SK-N-SH treated with all-trans-retinoic acid at 6 μM for 48 hours (cell line): ENCODE data around the gene ARHGDIG.

ENCODE experiments used
- ATAC-seq: fragments of 200-7000 bp; cut with Tn5 transposase; 3 replicates; pipeline ENCODE4 v1.9.1; 2020; ENCODE audit warnings: mild to moderate bottlenecking, moderate library complexity
- ARNTL ChIP-seq: fragments of 450-650 bp; formaldehyde crosslinking; IDR thresholded peaks from 2 replicates; pipeline ENCODE4 v1.5.0; 2020; ENCODE audit warnings: low read depth, mild to moderate bottlenecking, moderate library complexity, borderline replicate concordance
- BACH2 ChIP-seq: fragments of 250-450 bp; sonication (Bioruptor Pico); IDR thresholded peaks from 2 replicates; pipeline ENCODE4 v1.9.0; 2021; ENCODE audit warnings: mild to moderate bottlenecking, borderline replicate concordance
- CREB5 ChIP-seq: fragments of 250-450 bp; sonication (Bioruptor Pico); IDR thresholded peaks from 2 replicates; pipeline ENCODE4 v1.5.1; 2020; ENCODE audit warnings: low read depth, mild to moderate bottlenecking, moderate library complexity
- CSDC2 ChIP-seq: fragments of 250-450 bp; sonication (Bioruptor Pico); IDR thresholded peaks from 2 replicates; pipeline ENCODE4 v1.5.0; 2020; ENCODE audit warnings: mild to moderate bottlenecking, moderate library complexity
- CSRNP3 ChIP-seq: fragments of 250-450 bp; sonication (Bioruptor Pico); IDR thresholded peaks from 2 replicates; pipeline ENCODE4 v1.5.1; 2021; ENCODE audit warnings: mild to moderate bottlenecking, moderate library complexity
- ESRRG ChIP-seq: fragments of 250-450 bp; sonication (Bioruptor Pico); IDR thresholded peaks from 2 replicates; pipeline ENCODE4 v1.6.1; 2021; ENCODE audit warnings: mild to moderate bottlenecking
- ISL1 ChIP-seq: fragments of 250-450 bp; sonication (Bioruptor Pico); IDR thresholded peaks from 2 replicates; pipeline ENCODE4 v2.1.2; 2022; ENCODE audit warnings: mild to moderate bottlenecking, moderate library complexity
- OSR1 ChIP-seq: fragments of 250-450 bp; sonication (Bioruptor Pico); IDR thresholded peaks from 2 replicates; pipeline ENCODE4 v1.8.0; 2022; ENCODE audit warnings: moderate library complexity, mild to moderate bottlenecking, inconsistent platforms
- PATZ1 ChIP-seq: fragments of 250-450 bp; sonication (Bioruptor Pico); IDR thresholded peaks from 2 replicates; pipeline ENCODE4 v1.8.0; 2020; ENCODE audit warnings: mild to moderate bottlenecking, moderate library complexity, borderline replicate concordance
- POU6F1 ChIP-seq: fragments of 250-450 bp; sonication (Bioruptor Pico); IDR thresholded peaks from 2 replicates; pipeline ENCODE4 v1.8.0; 2021; ENCODE audit warnings: low read depth, mild to moderate bottlenecking, moderate library complexity, borderline replicate concordance
- PPARA ChIP-seq: fragments of 250-450 bp; sonication (Bioruptor Pico); IDR thresholded peaks from 2 replicates; pipeline ENCODE4 v1.5.0; 2020; ENCODE audit warnings: mild to moderate bottlenecking, borderline replicate concordance
- RARB ChIP-seq: fragments of 250-450 bp; sonication (Bioruptor Pico); IDR thresholded peaks from 2 replicates; pipeline ENCODE4 v1.8.0; 2021; ENCODE audit warnings: mild to moderate bottlenecking, moderate library complexity
- TOX ChIP-seq: fragments of 250-450 bp; sonication (Bioruptor Pico); IDR thresholded peaks from 2 replicates; pipeline ENCODE4 v1.8.0; 2021; ENCODE audit warnings: mild to moderate bottlenecking, moderate library complexity, borderline replicate concordance
- TSHZ2 ChIP-seq: fragments of 250-450 bp; sonication (Bioruptor Pico); IDR thresholded peaks from 2 replicates; pipeline ENCODE4 v1.5.0; 2020; ENCODE audit warnings: mild to moderate bottlenecking, moderate library complexity
- ZC3H10 ChIP-seq: fragments of 250-450 bp; sonication (Bioruptor Pico); IDR thresholded peaks from 2 replicates; pipeline ENCODE4 v1.5.1; 2021; ENCODE audit warnings: mild to moderate bottlenecking, moderate library complexity
- ZFP3 ChIP-seq: fragments of 250-450 bp; sonication (Bioruptor Pico); IDR thresholded peaks from 2 replicates; pipeline ENCODE4 v1.5.0; 2020; ENCODE audit warnings: mild to moderate bottlenecking, moderate library complexity
- ZFP30 ChIP-seq: fragments of 450-650 bp; formaldehyde crosslinking; IDR thresholded peaks from 2 replicates; pipeline ENCODE4 v1.5.0; 2022; ENCODE audit warnings: mild to moderate bottlenecking, moderate library complexity
- ZNF565 ChIP-seq: fragments of 450-650 bp; formaldehyde crosslinking; conservative IDR thresholded peaks from 2 replicates; pipeline ENCODE4 v1.5.0; 2020; ENCODE audit warnings: low read depth, mild to moderate bottlenecking, moderate library complexity
- ZNF70 ChIP-seq: fragments of 450-650 bp; formaldehyde crosslinking; IDR thresholded peaks from 2 replicates; pipeline ENCODE4 v1.5.0; 2020; ENCODE audit warnings: mild to moderate bottlenecking, moderate library complexity
- ZNF8 ChIP-seq: fragments of 450-650 bp; formaldehyde crosslinking; IDR thresholded peaks from 2 replicates; pipeline ENCODE4 v1.5.0; 2020; ENCODE audit warnings: mild to moderate bottlenecking, moderate library complexity

Gene ARHGDIG

GRCh38 chr16:318628-319027 is 38.2 kb downstream of the ARHGDIG start (continued):
- TF ChIP-seq POU6F1 (CRISPR knock-in tag) = no peak
- no peak for TF ChIP-seq ISL1 (CRISPR knock-in tag)
- TF ChIP-seq TOX (CRISPR knock-in tag) = no peak

- TF ChIP-seq PPARA (CRISPR knock-in tag) (no peak), ZNF70 (CRISPR knock-in tag) (no peak), ARNTL (no peak), CSDC2 (CRISPR knock-in tag) (no peak), ZFP3 (CRISPR knock-in tag) (no peak), POU6F1 (CRISPR knock-in tag) (no peak), TOX (CRISPR knock-in tag) (no peak), CREB5 (CRISPR knock-in tag) (no peak)
- ATAC-seq = no peak
Observed at GRCh38 chr16:320206-320605, 39.8 kb downstream of the ARHGDIG start.

- no peak; the same call in 2 of the 3 replicates for ATAC-seq
- TF ChIP-seq CSRNP3 (CRISPR knock-in tag) = no peak
- no peak for TF ChIP-seq TOX (CRISPR knock-in tag)
- no peak for TF ChIP-seq ISL1 (CRISPR knock-in tag)
- no peak for TF ChIP-seq OSR1 (CRISPR knock-in tag)
- TF ChIP-seq ZFP30 (CRISPR knock-in tag) = no peak
- TF ChIP-seq RARB (CRISPR knock-in tag) = no peak
- TF ChIP-seq ZNF70 (CRISPR knock-in tag) = no peak
Observed at GRCh38 chr16:321532-321931, 41.1 kb downstream of the ARHGDIG start.

GRCh38 chr16:322476-323143 is 42.2 kb downstream of the ARHGDIG start:
- no peak for ATAC-seq
- TF ChIP-seq CSRNP3 (CRISPR knock-in tag) (no peak), ZNF8 (CRISPR knock-in tag) (no peak), TOX (CRISPR knock-in tag) (no peak), ZNF70 (CRISPR knock-in tag) (no peak), POU6F1 (CRISPR knock-in tag) (no peak), ZC3H10 (CRISPR knock-in tag) (no peak), ESRRG (CRISPR knock-in tag) (no peak), ZNF565 (CRISPR knock-in tag) (no peak), TSHZ2 (CRISPR knock-in tag) (no peak), BACH2 (no peak), RARB (CRISPR knock-in tag) (no peak), ZFP30 (CRISPR knock-in tag) (no peak), PPARA (CRISPR knock-in tag) (no peak), OSR1 (CRISPR knock-in tag) (no peak), ISL1 (CRISPR knock-in tag) (no peak), PATZ1 (CRISPR knock-in tag) (no peak)
